ENCODE data around the gene ART3.

ART3 gene

DNA sequence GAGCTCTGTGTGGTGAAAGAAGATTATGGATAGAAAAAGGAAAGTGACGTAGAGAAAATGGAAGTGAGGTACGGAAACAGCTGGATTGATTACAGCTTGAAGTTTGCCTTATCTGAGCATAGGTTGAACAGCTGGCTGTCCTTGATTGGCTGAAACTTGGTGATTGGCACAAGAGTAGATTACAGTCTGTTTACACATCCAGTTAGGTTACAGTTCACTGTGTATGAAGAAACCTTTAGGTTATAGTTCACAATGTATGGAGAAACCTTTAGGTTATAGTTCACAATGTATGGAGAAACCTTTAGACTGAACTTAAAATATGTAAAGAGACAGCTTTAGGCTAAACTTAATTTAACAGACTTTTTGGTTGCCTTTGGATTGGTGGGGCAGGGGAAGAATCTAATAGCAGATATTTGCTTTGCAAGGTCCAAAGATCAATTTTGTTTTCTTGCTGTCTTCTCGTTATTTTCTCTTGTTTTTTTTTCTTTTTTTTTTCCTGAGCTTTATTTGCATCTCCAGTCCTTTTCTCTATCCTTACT lies 15.6 kb upstream of the ART3 start:
- peak overlapping the region; percentile 81 for H3K27ac Mint-ChIP-seq
- no peaks in the 10 kb centered on the region for H3K36me3 Mint-ChIP-seq (ENCODE audit: low read depth)
- no peaks in the 10 kb centered on the region for H3K9me3 Mint-ChIP-seq
- peak overlapping the region; percentile 7 for H3K4me3 Mint-ChIP-seq
- peaks cover 34% of the 10 kb centered on the region for H3K27me3 Mint-ChIP-seq
- peaks cover 65% of the 10 kb centered on the region for H3K4me1 Mint-ChIP-seq (ENCODE audit: low read depth)

DNA sequence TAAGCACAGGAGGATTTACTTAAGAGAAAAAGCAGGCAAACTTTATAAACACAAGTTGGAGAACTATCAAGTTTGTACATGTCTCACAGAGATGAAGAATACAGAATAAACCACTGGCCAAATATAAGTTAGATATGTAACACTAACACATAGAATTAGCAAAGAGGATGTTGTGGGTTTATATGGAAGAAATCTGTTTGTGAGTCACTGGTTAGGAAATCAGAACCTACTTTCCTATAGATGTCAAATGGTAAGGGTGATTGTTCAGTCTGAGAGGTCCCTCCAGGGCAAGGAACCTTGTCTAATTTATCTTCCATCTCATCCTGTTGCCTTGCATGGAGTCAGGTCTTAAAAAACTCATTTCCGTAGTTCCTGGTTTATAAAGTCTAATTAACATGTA lies 14.8 kb upstream of the ART3 start:
- H3K27ac Mint-ChIP-seq: peak overlapping the region; percentile 80
- H3K4me3 Mint-ChIP-seq: peak overlapping the region; percentile 30
- peaks cover 64% of the 10 kb centered on the region for H3K4me1 Mint-ChIP-seq (ENCODE audit: low read depth)
- no peaks in the 10 kb centered on the region for H3K36me3 Mint-ChIP-seq (ENCODE audit: low read depth)
- H3K9me3 Mint-ChIP-seq: no peaks in the 10 kb centered on the region
- peaks cover 32% of the 10 kb centered on the region for H3K27me3 Mint-ChIP-seq

DNA sequence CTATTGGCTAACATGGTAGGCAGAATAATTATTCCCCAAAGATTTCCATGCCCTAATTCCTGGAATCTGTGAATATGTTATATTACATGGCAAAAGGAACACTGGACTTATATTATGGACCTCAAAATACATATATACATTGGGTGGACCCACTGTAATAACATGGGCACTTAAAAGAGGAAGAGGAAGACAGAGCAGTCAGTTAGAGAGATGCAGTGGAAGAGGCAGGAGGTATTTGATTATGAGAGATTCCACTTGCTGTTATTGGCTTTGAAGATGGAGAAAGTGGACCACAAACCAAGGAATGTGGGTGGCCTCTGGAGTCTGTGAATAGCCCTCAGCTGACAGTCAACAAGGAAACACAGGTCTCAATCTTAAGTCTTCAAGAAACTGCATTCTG lies 14.0 kb upstream of the ART3 start:
- H3K27me3 Mint-ChIP-seq: peaks cover 28% of the 10 kb centered on the region
- H3K36me3 Mint-ChIP-seq (ENCODE audit: low read depth): no peaks in the 10 kb centered on the region
- peaks cover 56% of the 10 kb centered on the region for H3K4me1 Mint-ChIP-seq (ENCODE audit: low read depth)
- no peaks in the 10 kb centered on the region for H3K9me3 Mint-ChIP-seq
- H3K4me3 Mint-ChIP-seq: no peak overlapping the region
- H3K27ac Mint-ChIP-seq: peak overlapping the region; percentile 80

DNA sequence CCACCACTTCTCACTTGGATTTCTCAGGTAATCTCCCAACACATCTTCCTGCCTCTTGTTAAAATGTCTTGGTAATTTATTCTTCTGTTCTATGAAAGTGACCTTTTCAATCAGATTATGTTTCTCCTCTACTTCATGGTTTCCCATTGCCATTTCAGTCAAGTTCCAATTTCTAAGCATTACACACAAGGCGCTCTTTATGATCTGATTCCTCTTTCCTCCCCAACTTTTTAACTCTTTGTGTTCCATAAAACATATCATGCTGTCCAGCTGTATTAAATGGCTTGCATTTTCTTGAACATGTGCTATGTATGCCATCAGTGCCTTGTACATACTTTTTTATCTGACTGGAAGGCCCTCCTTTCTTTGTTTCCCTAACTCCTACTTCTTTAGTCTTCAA lies 13.1 kb upstream of the ART3 start:
- H3K4me1 Mint-ChIP-seq (ENCODE audit: low read depth): peaks cover 51% of the 10 kb centered on the region
- H3K9me3 Mint-ChIP-seq: no peaks in the 10 kb centered on the region
- peaks cover 19% of the 10 kb centered on the region for H3K27me3 Mint-ChIP-seq
- H3K4me3 Mint-ChIP-seq: no peak overlapping the region
- no peaks in the 10 kb centered on the region for H3K36me3 Mint-ChIP-seq (ENCODE audit: low read depth)
- H3K27ac Mint-ChIP-seq: peak overlapping the region; percentile 50

DNA sequence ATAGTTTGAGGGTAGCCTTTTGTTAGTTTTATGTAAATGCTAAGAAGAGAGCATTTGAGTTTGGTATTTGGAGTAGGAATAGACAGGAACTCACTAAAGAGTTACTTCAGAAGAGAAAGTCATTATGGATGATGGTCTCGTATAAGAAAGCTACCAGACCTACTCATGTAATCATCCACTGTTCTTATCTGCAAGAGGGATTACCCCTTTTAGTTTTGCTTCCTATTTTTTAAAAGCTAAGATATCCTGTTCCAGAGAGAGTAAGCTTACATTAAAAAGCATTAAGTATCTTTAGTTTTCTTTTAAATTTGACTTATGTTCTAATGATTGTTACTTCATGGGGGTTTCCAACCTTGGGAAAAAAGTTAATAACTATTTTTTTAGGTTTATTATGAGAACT lies 12.5 kb upstream of the ART3 start:
- Mint-ChIP-seq H3K27ac (peak overlapping the region; percentile 50), H3K4me3 (no peak overlapping the region), H3K36me3 (ENCODE audit: low read depth) (no peaks in the 10 kb centered on the region), H3K4me1 (ENCODE audit: low read depth) (peaks cover 51% of the 10 kb centered on the region), H3K27me3 (peaks cover 17% of the 10 kb centered on the region), H3K9me3 (no peaks in the 10 kb centered on the region)

DNA sequence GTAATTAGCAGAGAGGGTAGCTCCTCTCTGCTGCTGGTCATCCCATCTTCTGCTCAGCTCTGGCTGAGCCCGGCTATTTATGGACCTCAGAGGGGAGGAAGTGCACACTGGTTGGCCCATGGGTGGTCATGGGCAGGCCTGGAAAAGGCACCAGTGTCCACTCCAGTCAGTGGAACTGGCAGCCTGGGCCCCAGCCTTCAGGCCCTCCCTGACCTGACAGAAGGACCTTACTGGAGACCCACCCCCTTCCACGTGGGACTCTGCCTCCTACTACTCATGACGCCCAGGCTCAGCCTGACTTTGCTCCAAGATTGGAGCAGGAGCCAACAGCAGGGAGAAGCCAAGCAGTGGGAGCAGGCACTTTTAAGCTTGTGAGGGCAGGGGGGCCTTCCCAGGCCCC lies 8.0 kb upstream of the ART3 start:
- peaks cover 10% of the 10 kb centered on the region for H3K4me1 Mint-ChIP-seq (ENCODE audit: low read depth)
- H3K27me3 Mint-ChIP-seq: peaks cover 9% of the 10 kb centered on the region
- no peaks in the 10 kb centered on the region for H3K36me3 Mint-ChIP-seq (ENCODE audit: low read depth)
- H3K27ac Mint-ChIP-seq: no peak overlapping the region
- no peak overlapping the region for H3K4me3 Mint-ChIP-seq
- H3K9me3 Mint-ChIP-seq: no peaks in the 10 kb centered on the region

DNA sequence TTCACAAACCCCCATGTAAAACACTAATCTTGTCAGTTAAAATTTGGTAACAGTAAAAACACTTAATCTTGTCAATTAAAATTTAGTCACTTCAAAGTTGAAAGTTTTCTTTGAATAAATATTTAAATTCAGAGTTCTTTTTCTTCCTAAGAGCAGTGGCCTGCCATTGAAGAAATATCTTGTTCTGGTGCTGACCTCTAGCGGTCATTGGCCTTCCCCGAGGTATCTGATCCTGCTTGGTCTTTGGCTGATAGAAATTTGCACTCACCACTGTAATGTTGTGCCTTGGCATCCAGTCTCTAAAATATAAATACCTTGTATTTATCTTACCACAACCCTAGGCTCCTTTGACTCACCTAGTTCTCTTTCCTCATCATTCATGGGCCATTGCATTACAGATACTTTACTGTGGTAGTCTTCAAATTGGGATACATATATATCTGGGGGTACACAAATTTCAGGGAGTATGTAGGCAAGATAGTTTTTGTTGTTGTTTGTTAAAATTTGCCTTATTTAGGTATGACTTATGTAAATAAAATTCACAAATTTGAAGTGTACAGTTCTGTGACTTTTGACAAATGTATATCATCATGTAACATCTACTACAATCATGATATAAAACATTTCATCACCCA lies 6.7 kb upstream of the ART3 start:
- peaks cover 4% of the 10 kb centered on the region for H3K27me3 Mint-ChIP-seq
- H3K4me1 Mint-ChIP-seq (ENCODE audit: low read depth): peaks cover 3% of the 10 kb centered on the region
- H3K27ac Mint-ChIP-seq: no peak overlapping the region
- no peaks in the 10 kb centered on the region for H3K36me3 Mint-ChIP-seq (ENCODE audit: low read depth)
- no peaks in the 10 kb centered on the region for H3K9me3 Mint-ChIP-seq
- no peak overlapping the region for H3K4me3 Mint-ChIP-seq

DNA sequence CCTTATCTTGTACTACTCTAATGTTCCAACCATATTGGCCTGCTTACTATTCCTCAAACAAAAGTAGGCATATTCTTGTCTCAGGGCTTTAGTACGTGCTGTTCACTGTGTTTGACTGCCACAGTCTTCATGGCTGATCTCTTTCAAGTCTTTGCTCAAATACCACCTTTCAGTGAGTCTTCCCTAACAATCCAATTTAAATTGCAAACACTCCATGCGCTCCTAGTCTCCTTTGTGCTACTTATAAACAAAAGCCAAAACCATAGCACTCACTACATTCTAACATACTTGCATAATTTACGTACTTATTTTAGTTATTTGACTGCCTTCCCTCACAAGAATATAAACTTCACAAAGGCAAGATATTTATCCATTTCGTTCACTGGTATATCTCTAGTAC lies 1.7 kb upstream of the ART3 start:
- H3K27ac Mint-ChIP-seq: no peak overlapping the region
- no peaks in the 10 kb centered on the region for H3K4me1 Mint-ChIP-seq (ENCODE audit: low read depth)
- H3K9me3 Mint-ChIP-seq: no peaks in the 10 kb centered on the region
- no peaks in the 10 kb centered on the region for H3K36me3 Mint-ChIP-seq (ENCODE audit: low read depth)
- no peak overlapping the region for H3K4me3 Mint-ChIP-seq
- no peaks in the 10 kb centered on the region for H3K27me3 Mint-ChIP-seq

DNA sequence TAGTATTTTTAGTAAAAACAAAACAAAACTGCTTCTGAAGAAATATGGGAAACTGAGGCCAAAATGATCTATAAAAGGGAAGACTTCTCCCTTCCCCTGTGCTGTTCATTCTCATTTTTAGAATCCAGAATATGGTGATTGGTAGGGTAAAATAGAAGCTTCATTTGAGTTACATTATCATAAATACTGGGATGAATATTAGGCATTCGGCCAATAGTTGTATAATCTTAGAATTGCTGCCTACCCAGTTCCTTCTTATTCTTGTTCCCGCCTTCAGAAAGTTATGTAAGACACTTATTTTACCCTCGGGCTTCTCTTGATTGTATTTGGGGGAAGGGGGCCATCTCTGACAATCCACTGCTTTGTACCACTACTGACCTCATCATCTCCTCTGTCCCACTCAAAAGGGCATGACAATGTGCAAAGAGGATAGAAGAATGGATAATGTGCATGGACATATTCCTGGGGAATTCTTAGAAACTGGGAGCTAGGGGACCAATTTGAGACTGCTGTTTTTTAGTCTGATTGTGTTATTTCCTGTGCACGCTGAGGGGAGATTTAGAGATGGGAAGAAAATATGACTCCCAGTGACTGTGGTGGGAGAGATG lies 588 bp downstream of the ART3 start:
- H3K4me3 Mint-ChIP-seq: no peak overlapping the region
- H3K36me3 Mint-ChIP-seq (ENCODE audit: low read depth): no peaks in the 10 kb centered on the region
- no peaks in the 10 kb centered on the region for H3K9me3 Mint-ChIP-seq
- H3K27me3 Mint-ChIP-seq: peaks cover 4% of the 10 kb centered on the region
- H3K27ac Mint-ChIP-seq: no peak overlapping the region
- H3K4me1 Mint-ChIP-seq (ENCODE audit: low read depth): no peaks in the 10 kb centered on the region

DNA sequence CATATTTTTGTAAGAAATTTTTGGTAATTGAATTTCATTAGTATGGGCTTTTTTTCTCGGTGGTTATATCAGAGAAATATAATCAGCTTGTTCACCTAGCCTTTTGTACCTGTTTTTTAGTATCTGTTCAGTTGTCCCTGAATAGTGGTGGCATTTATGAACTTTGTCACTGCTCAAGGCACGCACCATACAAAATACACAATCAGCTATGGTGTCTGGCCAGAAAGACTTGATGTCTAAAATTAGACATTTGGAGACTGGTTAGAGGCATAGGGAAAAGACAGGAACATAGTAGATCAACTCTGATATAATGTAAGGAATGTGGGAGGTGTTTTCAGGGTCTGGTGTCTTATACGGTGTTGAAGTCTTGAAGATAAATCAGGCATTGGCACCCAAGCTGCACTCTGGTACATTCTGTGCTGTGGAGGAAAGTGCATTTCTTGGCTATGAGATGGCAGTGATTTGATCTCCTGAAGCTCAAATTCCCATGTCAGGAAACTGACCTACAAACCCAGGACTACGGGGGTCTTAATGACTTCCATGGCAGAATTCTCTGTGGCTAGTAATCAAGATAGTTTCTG lies 3.6 kb downstream of the ART3 start:
- Mint-ChIP-seq H3K36me3 (ENCODE audit: low read depth) (no peaks in the 10 kb centered on the region), H3K9me3 (no peaks in the 10 kb centered on the region), H3K27me3 (peaks cover 4% of the 10 kb centered on the region), H3K27ac (no peak overlapping the region), H3K4me1 (ENCODE audit: low read depth) (no peaks in the 10 kb centered on the region), H3K4me3 (no peak overlapping the region)

DNA sequence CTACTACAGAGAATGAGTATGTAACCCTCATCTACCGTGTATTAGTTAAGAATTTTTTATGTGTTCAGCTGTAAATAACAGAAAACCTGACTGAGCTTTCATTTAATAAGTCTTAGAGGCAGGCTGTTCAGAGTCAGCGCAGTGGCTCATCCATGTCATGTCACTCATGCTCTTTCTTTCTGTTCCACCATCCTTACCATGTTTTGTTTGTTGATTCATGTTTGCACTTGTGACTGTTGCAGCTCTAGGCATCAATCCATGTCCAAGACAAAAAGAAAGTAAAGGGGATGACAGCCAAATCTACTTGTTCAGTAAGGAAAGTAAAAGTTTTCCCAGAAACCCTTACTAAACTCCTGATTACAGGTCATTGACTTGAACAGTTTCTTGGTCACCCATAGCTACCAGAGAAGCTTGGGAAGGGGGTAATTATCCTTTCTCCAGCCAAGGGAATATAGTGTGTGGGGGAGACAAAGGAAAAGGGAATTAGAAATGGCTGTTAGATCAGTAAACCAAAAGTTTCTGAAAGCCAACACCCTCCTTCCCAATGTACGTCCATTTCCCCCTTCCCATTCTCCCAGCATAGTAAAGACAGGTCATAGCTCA lies 9.0 kb downstream of the ART3 start:
- Mint-ChIP-seq H3K4me1 (ENCODE audit: low read depth) (no peaks in the 10 kb centered on the region), H3K27me3 (peaks cover 4% of the 10 kb centered on the region), H3K4me3 (no peak overlapping the region), H3K36me3 (ENCODE audit: low read depth) (no peaks in the 10 kb centered on the region), H3K27ac (no peak overlapping the region), H3K9me3 (no peaks in the 10 kb centered on the region)

DNA sequence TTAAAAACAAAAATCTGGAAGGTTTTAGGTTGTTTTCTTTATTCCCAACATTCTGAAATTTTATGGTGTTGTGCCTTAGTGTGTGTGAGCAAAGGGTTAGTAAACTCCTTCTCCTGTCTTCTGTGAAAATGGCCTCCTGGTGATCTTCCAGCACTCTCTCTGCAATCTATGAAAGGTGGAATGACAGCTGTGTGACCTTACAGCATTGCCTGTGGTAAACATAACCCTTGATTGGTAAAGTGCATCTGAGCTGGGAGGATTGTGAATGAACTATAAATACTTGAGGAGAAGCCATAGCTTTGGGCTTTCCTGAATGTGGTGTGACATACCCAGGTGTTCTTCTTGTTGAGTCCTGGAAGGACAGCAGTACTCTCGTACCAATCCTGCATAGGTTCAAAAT lies 10.0 kb downstream of the ART3 start:
- Mint-ChIP-seq H3K27ac (no peak overlapping the region), H3K4me1 (ENCODE audit: low read depth) (no peaks in the 10 kb centered on the region), H3K27me3 (peaks cover 4% of the 10 kb centered on the region), H3K36me3 (ENCODE audit: low read depth) (no peaks in the 10 kb centered on the region), H3K9me3 (no peaks in the 10 kb centered on the region), H3K4me3 (no peak overlapping the region)

DNA sequence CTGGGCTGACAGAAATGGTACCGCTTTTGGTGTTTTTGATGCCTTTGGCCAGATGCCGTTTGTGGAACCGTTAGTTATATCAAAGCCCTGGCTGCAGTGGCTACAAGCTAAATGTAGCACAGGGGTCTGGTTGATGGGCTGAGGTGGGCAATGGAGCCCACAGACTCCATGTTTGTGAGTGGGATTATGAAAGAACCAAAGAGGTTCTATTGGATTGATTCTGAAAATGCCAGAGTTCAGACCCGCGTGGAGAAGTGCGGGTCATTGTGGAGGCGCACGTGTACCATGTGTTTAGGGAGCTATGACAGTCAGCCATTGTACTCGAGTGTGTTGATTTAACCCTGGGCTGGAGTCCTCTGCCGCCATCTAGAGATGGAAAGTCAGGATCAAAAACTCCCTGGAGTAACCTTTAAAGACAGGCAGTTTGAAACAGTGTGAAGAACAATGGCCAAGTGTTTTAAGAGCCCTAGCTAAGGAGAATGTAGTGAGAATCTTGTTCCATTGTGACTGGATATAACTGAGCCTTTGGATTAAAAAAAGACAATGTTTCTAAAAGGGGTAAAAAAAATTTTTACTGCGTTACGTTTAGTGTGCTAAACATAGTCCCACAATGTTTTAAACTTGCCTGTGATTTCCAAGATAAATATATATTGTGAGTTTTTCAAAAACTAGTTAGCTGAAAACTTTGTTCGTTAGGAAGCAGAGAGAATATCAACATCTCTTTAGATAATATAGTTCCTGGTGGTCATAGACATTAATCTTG lies 12.7 kb downstream of the ART3 start:
- Mint-ChIP-seq H3K27ac (no peak overlapping the region), H3K9me3 (no peaks in the 10 kb centered on the region), H3K4me1 (ENCODE audit: low read depth) (no peaks in the 10 kb centered on the region), H3K36me3 (ENCODE audit: low read depth) (no peaks in the 10 kb centered on the region), H3K4me3 (no peak overlapping the region), H3K27me3 (peaks cover 4% of the 10 kb centered on the region)

DNA sequence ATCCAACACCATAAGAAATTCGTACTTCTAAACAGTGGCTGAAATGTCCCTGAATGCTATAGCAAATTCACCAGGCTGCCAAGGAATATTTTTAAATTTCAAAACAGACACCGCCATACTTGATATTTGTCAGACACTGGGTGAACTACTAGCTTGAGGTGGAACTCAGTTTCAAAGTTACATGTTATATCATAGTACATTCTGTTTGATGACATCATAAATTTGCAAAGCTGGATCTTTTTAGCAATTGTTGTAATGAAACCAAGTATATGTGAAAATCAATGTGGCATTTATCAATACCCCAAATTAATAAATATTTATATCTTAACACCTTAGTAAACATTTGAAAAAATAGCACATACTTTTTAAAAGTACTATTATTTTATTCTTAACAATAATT lies 14.2 kb downstream of the ART3 start:
- no peaks in the 10 kb centered on the region for H3K36me3 Mint-ChIP-seq (ENCODE audit: low read depth)

DNA sequence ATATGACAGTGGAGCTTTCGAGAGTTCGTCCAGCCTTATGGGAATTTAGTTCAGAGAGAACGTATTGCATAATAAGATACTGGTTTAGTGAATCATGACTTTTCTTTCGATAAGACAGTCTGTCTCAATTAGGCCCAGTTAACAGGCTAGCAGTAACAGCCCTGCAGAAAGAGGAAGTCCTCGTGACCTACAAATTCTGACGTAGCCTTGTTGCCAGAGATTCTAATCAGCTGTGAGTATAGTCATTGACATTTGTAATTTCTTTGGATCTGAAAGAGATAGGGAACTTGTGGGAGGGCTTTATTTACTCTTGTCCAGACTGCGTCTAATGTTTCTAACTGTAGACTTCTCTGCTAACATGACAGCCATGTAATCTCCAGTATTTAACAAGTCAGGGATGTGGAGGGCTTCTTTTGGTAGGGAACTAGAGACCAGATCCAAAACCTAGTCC lies 15.8 kb downstream of the ART3 start:
- Mint-ChIP-seq H3K4me1 (ENCODE audit: low read depth) (no peaks in the 10 kb centered on the region), H3K27ac (no peak overlapping the region), H3K27me3 (peaks cover 4% of the 10 kb centered on the region), H3K36me3 (ENCODE audit: low read depth) (no peaks in the 10 kb centered on the region), H3K4me3 (no peak overlapping the region), H3K9me3 (no peaks in the 10 kb centered on the region)

More for the DNA sequence above, 14.2 kb downstream of the ART3 start:
- no peaks in the 10 kb centered on the region for H3K4me1 Mint-ChIP-seq (ENCODE audit: low read depth)
- H3K4me3 Mint-ChIP-seq: no peak overlapping the region
- no peak overlapping the region for H3K27ac Mint-ChIP-seq
- peaks cover 4% of the 10 kb centered on the region for H3K27me3 Mint-ChIP-seq
- no peaks in the 10 kb centered on the region for H3K9me3 Mint-ChIP-seq

All from stimulated activated naive CD8-positive, alpha-beta T cell treated with anti-CD3 and anti-CD28 coated beads, Interleukin-15, Interleukin-2, amounts not matched to agents 100 ng/mL and 50 ng/mL, for 24 hours (primary cell).